Measurements from ENCODE around the gene EFNA5.

The EFNA5 gene

GRCh38 chr5:107577394-107577950 lies 93.3 kb downstream of the EFNA5 start:
- Histone ChIP-seq H3K4me3 (no peak overlapping the region), H3K9me3 (no peaks in the 10 kb centered on the region), H3K36me3 (replicated peaks) (no peaks in the 10 kb centered on the region), H3K4me1 (peaks cover 77% of the 10 kb centered on the region), H3K27me3 (ENCODE audit: low read depth) (no peaks in the 10 kb centered on the region)
- DNase-seq (ENCODE audit: low spot score in 2 of 2): no peak
- in situ Hi-C loops (cut with MboI; ENCODE audit: low sequenced_read_pairs): no loop called here

- Histone ChIP-seq H3K36me3 (replicated peaks) (no peaks in the 10 kb centered on the region), H3K4me3 (no peak overlapping the region), H3K4me1 (peaks cover 73% of the 10 kb centered on the region), H3K9me3 (no peaks in the 10 kb centered on the region), H3K27me3 (ENCODE audit: low read depth) (no peaks in the 10 kb centered on the region)
- in situ Hi-C loops (cut with MboI; ENCODE audit: low sequenced_read_pairs): no loop called here
- DNase-seq (ENCODE audit: low spot score in 2 of 2): peak; percentile 45 to 76
These were observed 93.9 kb downstream of the EFNA5 start for GRCh38 chr5:107576736-107577393.

- H3K36me3 ChIP-seq (replicated peaks): no peaks in the 10 kb centered on the region
- in situ Hi-C loops (cut with MboI; ENCODE audit: low sequenced_read_pairs): no loop called here
- H3K4me3 ChIP-seq: no peak overlapping the region
- H3K9me3 ChIP-seq: no peaks in the 10 kb centered on the region
- peaks cover 73% of the 10 kb centered on the region for H3K4me1 ChIP-seq
- peak in 1 of 2 experiments; percentile 53 for DNase-seq (ENCODE audit: low spot score in 2 of 2)
- H3K27me3 ChIP-seq (ENCODE audit: low read depth): no peaks in the 10 kb centered on the region
These were observed 94.6 kb downstream of the EFNA5 start for GRCh38 chr5:107576155-107576554.

GRCh38 chr5:107574287-107574686 lies 96.5 kb downstream of the EFNA5 start:
- Histone ChIP-seq H3K27me3 (ENCODE audit: low read depth) (no peaks in the 10 kb centered on the region), H3K9me3 (no peaks in the 10 kb centered on the region), H3K4me3 (no peak overlapping the region), H3K4me1 (peaks cover 78% of the 10 kb centered on the region), H3K36me3 (replicated peaks) (no peaks in the 10 kb centered on the region)
- no peak for DNase-seq (ENCODE audit: low spot score in 2 of 2)
- in situ Hi-C loops (cut with MboI; ENCODE audit: low sequenced_read_pairs): no loop called here

- Histone ChIP-seq H3K4me3 (no peak overlapping the region), H3K9me3 (no peaks in the 10 kb centered on the region), H3K27me3 (ENCODE audit: low read depth) (no peaks in the 10 kb centered on the region), H3K36me3 (replicated peaks) (no peaks in the 10 kb centered on the region), H3K4me1 (peaks cover 81% of the 10 kb centered on the region)
- DNase-seq (ENCODE audit: low spot score in 2 of 2): no peak
- in situ Hi-C loops (cut with MboI; ENCODE audit: low sequenced_read_pairs): no loop called here
These were observed 97.9 kb downstream of the EFNA5 start for GRCh38 chr5:107572715-107573368.

GRCh38 chr5:107571621-107572536 lies 98.9 kb downstream of the EFNA5 start:
- peak; percentile 98 to 99 for DNase-seq (ENCODE audit: low spot score in 2 of 2)
- in situ Hi-C loops (cut with MboI; ENCODE audit: low sequenced_read_pairs): no loop called here
- Histone ChIP-seq H3K4me1 (peaks cover 79% of the 10 kb centered on the region), H3K4me3 (peak overlapping the region; percentile 2; the same call in 1 of the 2 replicates), H3K27me3 (ENCODE audit: low read depth) (no peaks in the 10 kb centered on the region), H3K36me3 (replicated peaks) (no peaks in the 10 kb centered on the region), H3K9me3 (no peaks in the 10 kb centered on the region)

GRCh38 chr5:107570805-107571531 lies 99.8 kb downstream of the EFNA5 start:
- Histone ChIP-seq H3K27me3 (ENCODE audit: low read depth) (no peaks in the 10 kb centered on the region), H3K36me3 (replicated peaks) (no peaks in the 10 kb centered on the region), H3K4me1 (peaks cover 79% of the 10 kb centered on the region), H3K4me3 (no peak overlapping the region), H3K9me3 (no peaks in the 10 kb centered on the region)
- in situ Hi-C loops (cut with MboI; ENCODE audit: low sequenced_read_pairs): no loop called here
- peak in 1 of 2 experiments; percentile 48 for DNase-seq (ENCODE audit: low spot score in 2 of 2)

GRCh38 chr5:107570181-107570580 lies 100.6 kb downstream of the EFNA5 start:
- no peaks in the 10 kb centered on the region for H3K27me3 ChIP-seq (ENCODE audit: low read depth)
- in situ Hi-C loops (cut with MboI; ENCODE audit: low sequenced_read_pairs): no loop called here
- peaks cover 79% of the 10 kb centered on the region for H3K4me1 ChIP-seq
- H3K9me3 ChIP-seq: no peaks in the 10 kb centered on the region
- H3K36me3 ChIP-seq (replicated peaks): no peaks in the 10 kb centered on the region
- DNase-seq (ENCODE audit: low spot score in 2 of 2): no peak
- no peak overlapping the region for H3K4me3 ChIP-seq

GRCh38 chr5:107567901-107568671 lies 102.7 kb downstream of the EFNA5 start:
- H3K27me3 ChIP-seq (ENCODE audit: low read depth): no peaks in the 10 kb centered on the region
- H3K4me3 ChIP-seq: no peak overlapping the region
- peaks cover 67% of the 10 kb centered on the region for H3K4me1 ChIP-seq
- no peaks in the 10 kb centered on the region for H3K36me3 ChIP-seq (replicated peaks)
- H3K9me3 ChIP-seq: no peaks in the 10 kb centered on the region
- in situ Hi-C loops (cut with MboI; ENCODE audit: low sequenced_read_pairs): no loop called here
- DNase-seq (ENCODE audit: low spot score in 2 of 2): peak; percentile 45 to 49

GRCh38 chr5:107566986-107567385 lies 103.8 kb downstream of the EFNA5 start:
- in situ Hi-C loops (cut with MboI; ENCODE audit: low sequenced_read_pairs): no loop called here
- Histone ChIP-seq H3K9me3 (no peaks in the 10 kb centered on the region), H3K36me3 (replicated peaks) (no peaks in the 10 kb centered on the region), H3K4me3 (no peak overlapping the region), H3K4me1 (peaks cover 60% of the 10 kb centered on the region), H3K27me3 (ENCODE audit: low read depth) (no peaks in the 10 kb centered on the region)
- DNase-seq (ENCODE audit: low spot score in 2 of 2): no peak

- Histone ChIP-seq H3K36me3 (replicated peaks) (no peaks in the 10 kb centered on the region), H3K4me3 (no peak overlapping the region), H3K9me3 (no peaks in the 10 kb centered on the region), H3K27me3 (ENCODE audit: low read depth) (no peaks in the 10 kb centered on the region), H3K4me1 (peaks cover 51% of the 10 kb centered on the region)
- peak; percentile 63 to 66 for DNase-seq (ENCODE audit: low spot score in 2 of 2)
- in situ Hi-C loops (cut with MboI; ENCODE audit: low sequenced_read_pairs): no loop called here
These were observed 104.7 kb downstream of the EFNA5 start for GRCh38 chr5:107565791-107566767.

GRCh38 chr5:107564931-107565372 lies 105.8 kb downstream of the EFNA5 start:
- in situ Hi-C loops (cut with MboI; ENCODE audit: low sequenced_read_pairs): no loop called here
- H3K9me3 ChIP-seq: no peaks in the 10 kb centered on the region
- no peak overlapping the region for H3K4me3 ChIP-seq
- peaks cover 40% of the 10 kb centered on the region for H3K4me1 ChIP-seq
- no peaks in the 10 kb centered on the region for H3K36me3 ChIP-seq (replicated peaks)
- H3K27me3 ChIP-seq (ENCODE audit: low read depth): no peaks in the 10 kb centered on the region
- DNase-seq (ENCODE audit: low spot score in 2 of 2): no peak
